Stimulated activated CD4-positive, alpha-beta T cell treated with anti-CD3 and anti-CD28 coated beads, Interleukin-4, amount 100 ng/mL, for 48 hours (primary cell): ENCODE data around the gene ACTN1.
"Not testable (repeated sequence)": the region's sequence is repeated elsewhere in the genome, so short reads cannot be mapped to it uniquely, and the experiment has no call there.

Source experiments
- DNase-seq, 2 donors: peaks; one replicate each; pipeline ENCODE4 v3.0.0-alpha.2; 2020; ENCODE audit warnings: low read depth in 2 of 2

ACTN1 gene

GRCh38 chr14:68865542-68865941, 113.6 kb downstream of the ACTN1 start:
- DNase-seq, result no peak

- DNase-seq, result no peak
Observed at GRCh38 chr14:68864361-68864750, 114.7 kb downstream of the ACTN1 start.

GRCh38 chr14:68863610-68864360, 115.3 kb downstream of the ACTN1 start:
- no peak for DNase-seq

GRCh38 chr14:68862954-68863594, 116.0 kb downstream of the ACTN1 start:
- peak; percentile 55 to 58 for DNase-seq

- no peak for DNase-seq
Observed at GRCh38 chr14:68860771-68861170, 118.3 kb downstream of the ACTN1 start.

- DNase-seq, result no peak
Observed at GRCh38 chr14:68857516-68858070, 121.5 kb downstream of the ACTN1 start.

GRCh38 chr14:68856572-68856971, 122.5 kb downstream of the ACTN1 start:
- DNase-seq, result no peak

GRCh38 chr14:68854421-68854820, 124.7 kb downstream of the ACTN1 start:
- DNase-seq, result no peak

- DNase-seq, result no peak
Observed at GRCh38 chr14:68853749-68854148, 125.4 kb downstream of the ACTN1 start.

GRCh38 chr14:68852493-68852892, 126.6 kb downstream of the ACTN1 start:
- DNase-seq, result not testable (repeated sequence)

- no peak for DNase-seq
Observed at GRCh38 chr14:68851078-68851477, 128.0 kb downstream of the ACTN1 start.

- DNase-seq, result no peak
Observed at GRCh38 chr14:68849416-68849815, 129.7 kb downstream of the ACTN1 start.

- no peak for DNase-seq
Observed at GRCh38 chr14:68848253-68848652, 130.8 kb downstream of the ACTN1 start.

- not testable (repeated sequence) for DNase-seq
Observed at GRCh38 chr14:68847640-68848039, 131.5 kb downstream of the ACTN1 start.

- no peak for DNase-seq
Observed at GRCh38 chr14:68846466-68846865, 132.6 kb downstream of the ACTN1 start.

GRCh38 chr14:68844210-68844545, 134.9 kb downstream of the ACTN1 start:
- no peak for DNase-seq

GRCh38 chr14:68843471-68844209, 135.5 kb downstream of the ACTN1 start:
- peak; percentile 58 to 74 for DNase-seq

- DNase-seq, result no peak
Observed at GRCh38 chr14:68842298-68842697, 136.8 kb downstream of the ACTN1 start.

GRCh38 chr14:68841016-68841809, 137.9 kb downstream of the ACTN1 start:
- DNase-seq, result no peak

GRCh38 chr14:68840454-68840853, 138.6 kb downstream of the ACTN1 start:
- no peak for DNase-seq

GRCh38 chr14:68836082-68836481, 143.0 kb downstream of the ACTN1 start:
- no peak for DNase-seq

GRCh38 chr14:68834816-68835215, 144.3 kb downstream of the ACTN1 start:
- DNase-seq, result no peak
